Esophagus squamous epithelium (tissue), 4 donors: Measurements from ENCODE around the gene TIGD3.

Experiments
- POLR2A ChIP-seq, 4 donors: fragments of 450-650 bp; IDR thresholded peaks; one replicate each; pipeline ENCODE4 v1.6.1; 2017; ENCODE audit warnings: antibody characterized with exemption in 4 of 4, mild to moderate bottlenecking in 4 of 4, moderate library complexity in 3 of 4
- TF ChIP-seq, protein P1 (sequence below), 6 experiments: fragments of 450-650 bp in 4 of 6; fragments of 200-600 bp in 2 of 6; sonication (generic) in 2 of 6; IDR thresholded peaks; one replicate each; pipeline ENCODE4 v1.5.1; 2016 to 2019; ENCODE audit warnings: antibody characterized with exemption in 6 of 6, mild to moderate bottlenecking in 4 of 6, moderate library complexity in 4 of 6

DNA sequence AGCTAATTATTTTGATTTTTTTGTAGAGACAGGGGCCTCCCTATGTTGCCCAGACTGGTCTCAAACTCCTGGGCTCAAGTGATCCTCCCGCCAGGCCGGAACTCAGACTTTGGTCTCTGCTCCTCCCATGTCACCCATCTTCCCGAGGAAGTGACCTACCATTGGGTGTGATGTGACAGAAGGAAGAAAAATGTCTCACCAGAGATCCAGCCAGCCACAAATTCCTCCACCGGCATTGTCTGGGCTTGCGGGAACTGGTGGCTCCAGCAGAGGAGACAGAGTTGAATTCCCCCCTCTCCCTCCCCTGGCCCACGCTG lies 27.1 kb downstream of the TIGD3 start:
- TF ChIP-seq, protein P1, sequence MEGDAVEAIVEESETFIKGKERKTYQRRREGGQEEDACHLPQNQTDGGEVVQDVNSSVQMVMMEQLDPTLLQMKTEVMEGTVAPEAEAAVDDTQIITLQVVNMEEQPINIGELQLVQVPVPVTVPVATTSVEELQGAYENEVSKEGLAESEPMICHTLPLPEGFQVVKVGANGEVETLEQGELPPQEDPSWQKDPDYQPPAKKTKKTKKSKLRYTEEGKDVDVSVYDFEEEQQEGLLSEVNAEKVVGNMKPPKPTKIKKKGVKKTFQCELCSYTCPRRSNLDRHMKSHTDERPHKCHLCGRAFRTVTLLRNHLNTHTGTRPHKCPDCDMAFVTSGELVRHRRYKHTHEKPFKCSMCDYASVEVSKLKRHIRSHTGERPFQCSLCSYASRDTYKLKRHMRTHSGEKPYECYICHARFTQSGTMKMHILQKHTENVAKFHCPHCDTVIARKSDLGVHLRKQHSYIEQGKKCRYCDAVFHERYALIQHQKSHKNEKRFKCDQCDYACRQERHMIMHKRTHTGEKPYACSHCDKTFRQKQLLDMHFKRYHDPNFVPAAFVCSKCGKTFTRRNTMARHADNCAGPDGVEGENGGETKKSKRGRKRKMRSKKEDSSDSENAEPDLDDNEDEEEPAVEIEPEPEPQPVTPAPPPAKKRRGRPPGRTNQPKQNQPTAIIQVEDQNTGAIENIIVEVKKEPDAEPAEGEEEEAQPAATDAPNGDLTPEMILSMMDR (IDR thresholded peaks at IDR 0.05), result no peak
- no peak for TF ChIP-seq POLR2A (IDR thresholded peaks at IDR 0.05)
